ENCODE data around the gene TFAP2E.
"Not testable (repeated sequence)": the region's sequence is repeated elsewhere in the genome, so short reads cannot be mapped to it uniquely, and the experiment has no call there.

Gene TFAP2E

GRCh38 chr1:35577071-35577998 is 4.2 kb downstream of the TFAP2E start:
- H3K4me3 ChIP-seq (ENCODE audit: low read length): no peak overlapping the region
- TF ChIP-seq CTCF (IDR thresholded peaks at IDR 0.05; ENCODE audit: insufficient read depth, low read depth, low read length, missing control alignments): no peak
- DNase-seq (ENCODE audit: low read depth): no peak

GRCh38 chr1:35580949-35581388 is 7.9 kb downstream of the TFAP2E start:
- no peak overlapping the region for H3K4me3 ChIP-seq (ENCODE audit: low read length)
- DNase-seq (ENCODE audit: low read depth): no peak

GRCh38 chr1:35581621-35582020 is 8.5 kb downstream of the TFAP2E start:
- DNase-seq (ENCODE audit: low read depth); H3K4me3 ChIP-seq (ENCODE audit: low read length): not testable (repeated sequence)

More at GRCh38 chr1:35580949-35581388, 7.9 kb downstream of the TFAP2E start:
- TF ChIP-seq CTCF (IDR thresholded peaks at IDR 0.05; ENCODE audit: insufficient read depth, low read depth, low read length, missing control alignments): no peak

DNA sequence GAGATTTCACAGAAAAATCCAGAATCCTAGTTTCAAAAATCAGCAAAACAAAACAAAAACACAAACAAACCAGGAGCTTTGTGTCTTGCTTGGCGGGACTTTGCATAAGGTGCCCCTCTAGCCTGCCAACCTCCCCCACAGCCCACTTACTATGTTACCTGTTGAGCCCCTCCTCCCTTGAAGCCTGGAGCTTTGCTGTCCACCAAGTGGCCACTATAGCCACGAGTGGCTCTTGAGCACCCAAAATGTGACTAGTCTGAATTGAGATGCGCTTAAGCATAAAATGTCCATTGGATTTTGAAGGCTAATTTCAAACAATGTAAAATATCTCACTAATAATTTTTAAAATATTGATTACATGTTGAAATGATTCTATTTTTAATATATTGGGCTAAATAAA is 12.2 kb downstream of the TFAP2E start:
- DNase-seq (ENCODE audit: low read depth): no peak
- no peak for TF ChIP-seq CTCF (IDR thresholded peaks at IDR 0.05; ENCODE audit: insufficient read depth, low read depth, low read length, missing control alignments)
- no peak overlapping the region for H3K4me3 ChIP-seq (ENCODE audit: low read length)

GRCh38 chr1:35585805-35586204 is 12.7 kb downstream of the TFAP2E start:
- not testable (repeated sequence) for H3K4me3 ChIP-seq (ENCODE audit: low read length); DNase-seq (ENCODE audit: low read depth)

DNA sequence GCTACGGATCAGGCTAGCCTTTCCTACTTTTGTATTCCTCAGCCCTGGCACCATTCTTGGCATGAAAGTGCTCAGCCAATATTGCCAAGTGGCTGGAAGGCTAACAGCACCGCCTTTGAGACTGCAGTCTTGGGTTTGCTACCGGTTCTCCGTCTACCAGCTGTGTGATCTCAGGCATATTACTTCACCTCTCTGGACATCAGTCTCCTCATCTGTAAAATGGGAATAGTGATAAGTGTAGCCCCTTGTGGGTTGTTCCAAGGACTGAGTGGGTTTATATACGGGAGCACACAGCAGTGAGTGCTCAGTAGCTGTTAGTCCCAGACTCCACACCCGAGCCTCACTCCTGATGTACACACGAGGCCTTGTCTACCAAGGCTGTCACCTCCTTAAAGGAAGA is 13.7 kb downstream of the TFAP2E start:
- no peak overlapping the region for H3K4me3 ChIP-seq (ENCODE audit: low read length)
- TF ChIP-seq CTCF (IDR thresholded peaks at IDR 0.05; ENCODE audit: insufficient read depth, low read depth, low read length, missing control alignments): no peak
- no peak for DNase-seq (ENCODE audit: low read depth)

DNA sequence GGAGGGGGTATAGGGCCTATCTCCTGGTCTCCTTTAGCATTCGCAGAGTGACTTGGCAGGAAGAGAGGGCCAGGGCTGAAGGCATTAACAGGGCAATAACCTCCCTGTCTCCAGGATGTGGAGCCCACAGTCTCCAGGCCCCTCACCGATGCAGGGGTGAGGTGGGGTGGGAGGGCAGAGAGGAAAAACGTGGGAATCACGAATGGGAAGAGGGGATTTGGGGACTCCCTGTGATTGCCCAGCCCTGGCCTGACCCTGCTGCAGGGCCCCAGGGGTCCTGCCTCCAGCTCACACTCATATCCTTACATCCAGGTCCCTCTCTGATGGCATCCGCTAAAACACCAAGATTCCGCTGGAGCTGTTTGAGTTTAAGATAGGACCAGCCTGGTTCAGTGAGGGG is 14.6 kb downstream of the TFAP2E start:
- TF ChIP-seq CTCF (IDR thresholded peaks at IDR 0.05; ENCODE audit: insufficient read depth, low read depth, low read length, missing control alignments): no peak
- no peak for DNase-seq (ENCODE audit: low read depth)
- H3K4me3 ChIP-seq (ENCODE audit: low read length): no peak overlapping the region
